ENCODE measurements around the gene TM9SF3.
A peak's percentile ranks its signal among the peaks of the same experiment; 100 is the strongest.

The TM9SF3 gene

GRCh38 chr10:96586419-96587263, at the start of gene TM9SF3:
Gene TM9SF3, minus strand, starts transcription at chr10:96587012. Its CDS starts 177 bp downstream, at chr10:96586835.
- TF ChIP-seq CTCF (conservative IDR thresholded peaks at IDR 0.05; ENCODE audit: low read length): no peak
- DNase-seq (ENCODE audit: low read depth): peak; percentile 89
- H3K4me3 ChIP-seq (ENCODE audit: low read length): peak within 1 kb of the TSS; percentile 84

- peak; percentile 37 for DNase-seq (ENCODE audit: low read depth)
- no peak overlapping the region for H3K4me3 ChIP-seq (ENCODE audit: low read length)
- TF ChIP-seq CTCF (conservative IDR thresholded peaks at IDR 0.05; ENCODE audit: low read length): no peak
Measured at GRCh38 chr10:96636551-96636950, 49.7 kb upstream of the TM9SF3 start.

- H3K4me3 ChIP-seq (ENCODE audit: low read length): no peak overlapping the region
- no peak for DNase-seq (ENCODE audit: low read depth)
- no peak for TF ChIP-seq CTCF (conservative IDR thresholded peaks at IDR 0.05; ENCODE audit: low read length)
Measured at GRCh38 chr10:96632974-96633710, 46.3 kb upstream of the TM9SF3 start.

- no peak for DNase-seq (ENCODE audit: low read depth)
- no peak for TF ChIP-seq CTCF (conservative IDR thresholded peaks at IDR 0.05; ENCODE audit: low read length)
- H3K4me3 ChIP-seq (ENCODE audit: low read length): no peak overlapping the region
Measured at GRCh38 chr10:96627292-96627691, 40.5 kb upstream of the TM9SF3 start.

- no peak; the same call in 1 of the 2 replicates for TF ChIP-seq CTCF (conservative IDR thresholded peaks at IDR 0.05; ENCODE audit: low read length)
- no peak overlapping the region for H3K4me3 ChIP-seq (ENCODE audit: low read length)
- no peak for DNase-seq (ENCODE audit: low read depth)
Measured at GRCh38 chr10:96626795-96627194, 40.0 kb upstream of the TM9SF3 start.

- no peak for DNase-seq (ENCODE audit: low read depth)
- no peak overlapping the region for H3K4me3 ChIP-seq (ENCODE audit: low read length)
- no peak for TF ChIP-seq CTCF (conservative IDR thresholded peaks at IDR 0.05; ENCODE audit: low read length)
Measured at GRCh38 chr10:96625173-96625572, 38.4 kb upstream of the TM9SF3 start.
